SU-DHL-6 (cell line): ENCODE data around the gene NFATC3.

ENCODE experiments used
- CTCF ChIP-seq: fragments of 200-600 bp; sonication (generic); IDR thresholded peaks from one replicate; pipeline ENCODE4 v1.5.1; 2017; ENCODE audit warnings: antibody characterized with exemption, mild to moderate bottlenecking, low read length, moderate library complexity; ENCODE audit not compliant: insufficient read depth, poor library complexity, severe bottlenecking
- EZH2phosphoT487 ChIP-seq: fragments of 200-600 bp; sonication (generic), shearing (Covaris generic); conservative IDR thresholded peaks from 2 replicates; pipeline ENCODE4 v1.6.1; 2018; ENCODE audit warnings: mild to moderate bottlenecking, antibody characterized with exemption, low read length, moderate library complexity, mixed read lengths

- no peak for TF ChIP-seq CTCF
- TF ChIP-seq EZH2phosphoT487 = no peak
Measured at GRCh38 chr16:68276223-68276622, 191.1 kb downstream of the NFATC3 start.
